ENCODE measurements around the gene PRSS22. TPM values are rescaled to one million over a fixed set of nuclear protein-coding genes. Genes with fewer than 3 reads are reported as not detected.

Gene PRSS22
- total RNA-seq, 1 experiment from 2014 or later, result 3.9 TPM

DNA sequence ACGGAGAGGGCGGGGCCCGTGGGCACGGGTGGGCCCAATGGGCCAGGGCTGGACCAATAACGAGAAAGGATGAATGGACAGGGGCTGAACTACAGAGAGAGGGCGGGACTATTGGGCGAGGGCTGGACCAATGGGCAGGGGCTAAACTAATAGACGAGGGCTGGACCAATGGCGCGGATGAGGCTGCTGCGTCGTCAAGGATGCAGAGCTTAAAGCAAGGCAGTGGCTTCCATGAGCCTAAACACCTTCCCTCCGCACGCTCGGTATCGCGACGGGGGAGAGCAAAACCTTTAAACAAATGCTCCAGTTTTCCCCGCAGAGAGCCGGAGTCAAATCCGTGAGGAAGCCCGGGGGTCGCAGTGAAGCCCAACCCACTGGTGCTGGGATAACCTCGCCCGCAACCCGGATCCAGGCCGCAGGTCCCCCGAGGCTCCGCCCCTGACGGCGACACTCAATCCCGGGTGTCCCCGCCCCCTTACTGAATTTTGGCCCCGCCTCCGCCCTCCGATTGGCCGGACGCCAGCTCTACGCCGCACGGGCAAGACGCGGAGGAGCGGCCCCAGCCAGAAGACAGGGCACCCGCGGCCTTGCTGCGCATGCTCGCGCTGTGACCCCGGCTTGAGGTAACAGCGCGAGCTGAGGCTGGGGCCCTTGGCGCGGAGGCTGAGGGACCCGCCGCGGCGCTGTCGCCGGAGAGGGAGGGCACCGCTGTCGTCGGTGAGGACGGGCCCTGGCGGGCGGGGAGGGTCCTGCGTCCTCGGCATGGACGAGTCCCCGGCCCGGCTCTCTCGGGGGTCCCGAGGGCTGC lies 24.9 kb upstream of the PRSS22 start, which contains the start of gene FLYWCH2:
TSS of gene FLYWCH2 (plus strand) at position 566 of the 808 bp plus-strand sequence. CDS start 13,235 bp downstream, outside the sequence.
- DNase-seq (ENCODE audit: low spot score), result peak; percentile 100
- TF ChIP-seq HMGA2 (CRISPR knock-in tag; IDR thresholded peaks at IDR 0.05) (no peak), CBFB (CRISPR knock-in tag; IDR thresholded peaks at IDR 0.05; ENCODE audit: low read depth) (peak; percentile 62; the same call in 1 of the 2 replicates), ETV6 (CRISPR knock-in tag; IDR thresholded peaks at IDR 0.05) (0 out of 2 replicates have a peak, but pooled peaks have one; percentile 18), FOXJ3 (CRISPR knock-in tag; IDR thresholded peaks at IDR 0.05; ENCODE audit: borderline replicate concordance) (no peak), ZNF232 (CRISPR knock-in tag; IDR thresholded peaks at IDR 0.05) (0 out of 2 replicates have a peak, but pooled peaks have one; percentile 71), FOXP1 (CRISPR knock-in tag; IDR thresholded peaks at IDR 0.05; ENCODE audit: borderline replicate concordance) (peak; percentile 62; the same call in 1 of the 2 replicates), MYBL2 (CRISPR knock-in tag; IDR thresholded peaks at IDR 0.05) (peak; percentile 82; the same call in 1 of the 2 replicates), KAT7 (CRISPR knock-in tag; IDR thresholded peaks at IDR 0.05; ENCODE audit: borderline replicate concordance) (0 out of 2 replicates have a peak, but pooled peaks have one; percentile 89), CREM (CRISPR knock-in tag; IDR thresholded peaks at IDR 0.05) (peak; percentile 70; the same call in 1 of the 2 replicates), ZNF423 (CRISPR knock-in tag; IDR thresholded peaks at IDR 0.05) (no peak), SP1 (CRISPR knock-in tag; conservative IDR thresholded peaks at IDR 0.05) (peak; percentile 77), FOXK1 (CRISPR knock-in tag; IDR thresholded peaks at IDR 0.05) (peak; percentile 58), TEAD1 (CRISPR knock-in tag; IDR thresholded peaks at IDR 0.05) (peak; percentile 74), MXD4 (CRISPR knock-in tag; IDR thresholded peaks at IDR 0.05; ENCODE audit: borderline replicate concordance) (no peak), ZNF263 (CRISPR knock-in tag; IDR thresholded peaks at IDR 0.05; ENCODE audit: low read depth) (no peak), ARID4B (CRISPR knock-in tag; IDR thresholded peaks at IDR 0.05; ENCODE audit: borderline replicate concordance) (peak; percentile 93; the same call in 1 of the 2 replicates), NFYB (CRISPR knock-in tag; conservative IDR thresholded peaks at IDR 0.05; ENCODE audit: low read depth) (peak; percentile 81), JUN (CRISPR knock-in tag; IDR thresholded peaks at IDR 0.05) (no peak), RELA (CRISPR knock-in tag; IDR thresholded peaks at IDR 0.05; ENCODE audit: borderline replicate concordance) (peak; percentile 69; the same call in 1 of the 2 replicates), E2F5 (CRISPR knock-in tag; IDR thresholded peaks at IDR 0.05) (peak; percentile 62; the same call in 1 of the 2 replicates)
- TF ChIP-seq, protein P1, sequence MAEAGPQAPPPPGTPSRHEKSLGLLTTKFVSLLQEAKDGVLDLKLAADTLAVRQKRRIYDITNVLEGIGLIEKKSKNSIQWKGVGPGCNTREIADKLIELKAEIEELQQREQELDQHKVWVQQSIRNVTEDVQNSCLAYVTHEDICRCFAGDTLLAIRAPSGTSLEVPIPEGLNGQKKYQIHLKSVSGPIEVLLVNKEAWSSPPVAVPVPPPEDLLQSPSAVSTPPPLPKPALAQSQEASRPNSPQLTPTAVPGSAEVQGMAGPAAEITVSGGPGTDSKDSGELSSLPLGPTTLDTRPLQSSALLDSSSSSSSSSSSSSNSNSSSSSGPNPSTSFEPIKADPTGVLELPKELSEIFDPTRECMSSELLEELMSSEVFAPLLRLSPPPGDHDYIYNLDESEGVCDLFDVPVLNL (CRISPR knock-in tag; IDR thresholded peaks at IDR 0.05; ENCODE audit: borderline replicate concordance, low read depth), result no peak
- TF ChIP-seq, protein P2, sequence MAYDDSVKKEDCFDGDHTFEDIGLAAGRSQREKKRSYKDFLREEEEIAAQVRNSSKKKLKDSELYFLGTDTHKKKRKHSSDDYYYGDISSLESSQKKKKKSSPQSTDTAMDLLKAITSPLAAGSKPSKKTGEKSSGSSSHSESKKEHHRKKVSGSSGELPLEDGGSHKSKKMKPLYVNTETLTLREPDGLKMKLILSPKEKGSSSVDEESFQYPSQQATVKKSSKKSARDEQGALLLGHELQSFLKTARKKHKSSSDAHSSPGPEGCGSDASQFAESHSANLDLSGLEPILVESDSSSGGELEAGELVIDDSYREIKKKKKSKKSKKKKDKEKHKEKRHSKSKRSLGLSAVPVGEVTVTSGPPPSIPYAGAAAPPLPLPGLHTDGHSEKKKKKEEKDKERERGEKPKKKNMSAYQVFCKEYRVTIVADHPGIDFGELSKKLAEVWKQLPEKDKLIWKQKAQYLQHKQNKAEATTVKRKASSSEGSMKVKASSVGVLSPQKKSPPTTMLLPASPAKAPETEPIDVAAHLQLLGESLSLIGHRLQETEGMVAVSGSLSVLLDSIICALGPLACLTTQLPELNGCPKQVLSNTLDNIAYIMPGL (CRISPR knock-in tag; IDR thresholded peaks at IDR 0.05), result peak; percentile 82; the same call in 1 of the 2 replicates
- TF ChIP-seq, protein P3, sequence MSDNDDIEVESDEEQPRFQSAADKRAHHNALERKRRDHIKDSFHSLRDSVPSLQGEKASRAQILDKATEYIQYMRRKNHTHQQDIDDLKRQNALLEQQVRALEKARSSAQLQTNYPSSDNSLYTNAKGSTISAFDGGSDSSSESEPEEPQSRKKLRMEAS (CRISPR knock-in tag; IDR thresholded peaks at IDR 0.05), result peak; percentile 63
- TF ChIP-seq, protein P4, sequence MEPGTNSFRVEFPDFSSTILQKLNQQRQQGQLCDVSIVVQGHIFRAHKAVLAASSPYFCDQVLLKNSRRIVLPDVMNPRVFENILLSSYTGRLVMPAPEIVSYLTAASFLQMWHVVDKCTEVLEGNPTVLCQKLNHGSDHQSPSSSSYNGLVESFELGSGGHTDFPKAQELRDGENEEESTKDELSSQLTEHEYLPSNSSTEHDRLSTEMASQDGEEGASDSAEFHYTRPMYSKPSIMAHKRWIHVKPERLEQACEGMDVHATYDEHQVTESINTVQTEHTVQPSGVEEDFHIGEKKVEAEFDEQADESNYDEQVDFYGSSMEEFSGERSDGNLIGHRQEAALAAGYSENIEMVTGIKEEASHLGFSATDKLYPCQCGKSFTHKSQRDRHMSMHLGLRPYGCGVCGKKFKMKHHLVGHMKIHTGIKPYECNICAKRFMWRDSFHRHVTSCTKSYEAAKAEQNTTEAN (CRISPR knock-in tag; IDR thresholded peaks at IDR 0.05), result peak; percentile 70; the same call in 1 of the 2 replicates

More for the DNA sequence above, 24.9 kb upstream of the PRSS22 start, which contains the start of gene FLYWCH2:
- Mint-ChIP-seq H3K27me3 (ENCODE audit: low read depth) (peaks cover 44% of the 10 kb centered on the region), H3K4me3 (peak within 1 kb of the TSS; percentile 83), H3K4me1 (peaks cover 6% of the 10 kb centered on the region), H3K27ac (peak within 1 kb of the TSS; percentile 82), H3K36me3 (no peaks in the 10 kb centered on the region), H3K9me3 (peaks cover 9% of the 10 kb centered on the region)
- ChIA-PET POLR2A (interaction anchor here (0.6 to 2.1 kb wide), 9 partner anchors 9 to 129 kb away, joined by 3 to 13 read pairs (median 3); partner anchors contain the start of genes ELOB and FLYWCH1), CTCF (interaction anchor here (0.6 to 2.9 kb wide), 32 partner anchors 8 to 213 kb away, joined by 3 to 35 read pairs (median 6); partner anchors contain the start of genes FLYWCH1, KREMEN2, PRSS21 and PRSS41)
- peak; percentile 94 for ATAC-seq

Data from WTC11 (cell line).